Tibial nerve (tissue), 4 donors: Measurements from ENCODE around the gene ZBTB21.

ENCODE experiments used
- EP300 ChIP-seq, 2 donors: sonication (generic); formaldehyde crosslinking; IDR thresholded peaks; one replicate each; pipeline ENCODE4 v1.6.1; 2017; ENCODE audit warnings: antibody characterized with exemption in 2 of 2, mild to moderate bottlenecking in 1 of 2
- POLR2A ChIP-seq, 2 donors: fragments of 450-650 bp; IDR thresholded peaks; one replicate each; pipeline ENCODE4 v1.6.1; 2017; ENCODE audit warnings: antibody characterized with exemption in 2 of 2, mild to moderate bottlenecking in 2 of 2, moderate library complexity in 2 of 2
- TF ChIP-seq, protein P1 (sequence below), 5 experiments: fragments of 200-600 bp in 3 of 5; fragments of 450-650 bp in 2 of 5; sonication (generic) in 3 of 5; IDR thresholded peaks; one replicate each; pipeline ENCODE4 v1.5.1; 2016 to 2019; ENCODE audit warnings: antibody characterized with exemption in 5 of 5, mild to moderate bottlenecking in 3 of 5, moderate library complexity in 2 of 5

DNA sequence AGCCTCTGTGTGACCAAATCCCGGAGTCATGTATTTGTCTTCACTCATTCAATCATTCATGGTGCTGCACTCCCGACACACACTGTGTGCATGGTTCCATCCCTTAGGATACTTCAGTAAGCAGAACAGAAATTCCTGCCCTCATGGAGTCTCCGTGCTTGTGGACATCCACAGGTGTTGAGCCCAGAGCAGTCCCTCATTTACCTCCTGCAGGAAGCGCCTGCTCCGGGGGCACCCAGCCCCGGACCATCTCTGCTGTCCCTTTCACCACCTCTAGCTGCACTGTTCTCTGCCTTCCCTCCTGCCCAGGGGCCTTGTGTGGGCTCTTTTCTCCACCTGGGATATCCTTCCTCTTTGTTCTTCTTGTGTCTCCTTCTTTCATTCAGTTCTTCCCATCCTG, 9.5 kb upstream of the ZBTB21 start:
- TF ChIP-seq EP300 (IDR thresholded peaks at IDR 0.05) (no peak), POLR2A (IDR thresholded peaks at IDR 0.05) (no peak)
- TF ChIP-seq, protein P1, sequence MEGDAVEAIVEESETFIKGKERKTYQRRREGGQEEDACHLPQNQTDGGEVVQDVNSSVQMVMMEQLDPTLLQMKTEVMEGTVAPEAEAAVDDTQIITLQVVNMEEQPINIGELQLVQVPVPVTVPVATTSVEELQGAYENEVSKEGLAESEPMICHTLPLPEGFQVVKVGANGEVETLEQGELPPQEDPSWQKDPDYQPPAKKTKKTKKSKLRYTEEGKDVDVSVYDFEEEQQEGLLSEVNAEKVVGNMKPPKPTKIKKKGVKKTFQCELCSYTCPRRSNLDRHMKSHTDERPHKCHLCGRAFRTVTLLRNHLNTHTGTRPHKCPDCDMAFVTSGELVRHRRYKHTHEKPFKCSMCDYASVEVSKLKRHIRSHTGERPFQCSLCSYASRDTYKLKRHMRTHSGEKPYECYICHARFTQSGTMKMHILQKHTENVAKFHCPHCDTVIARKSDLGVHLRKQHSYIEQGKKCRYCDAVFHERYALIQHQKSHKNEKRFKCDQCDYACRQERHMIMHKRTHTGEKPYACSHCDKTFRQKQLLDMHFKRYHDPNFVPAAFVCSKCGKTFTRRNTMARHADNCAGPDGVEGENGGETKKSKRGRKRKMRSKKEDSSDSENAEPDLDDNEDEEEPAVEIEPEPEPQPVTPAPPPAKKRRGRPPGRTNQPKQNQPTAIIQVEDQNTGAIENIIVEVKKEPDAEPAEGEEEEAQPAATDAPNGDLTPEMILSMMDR (IDR thresholded peaks at IDR 0.05) = no peak
